ENCODE measurements around the gene NT5DC1. TPM values are rescaled to one million over a fixed set of nuclear protein-coding genes. Genes with fewer than 3 reads are reported as not detected.

NT5DC1 gene
- polyA plus RNA-seq, 1 donor from 2014 or later: 1.3 TPM

- H4K20me1 ChIP-seq (ENCODE audit: insufficient read depth): no peaks in the 10 kb centered on the region
- H3K9me2 ChIP-seq (ENCODE audit: insufficient read depth, low read length): no peaks in the 10 kb centered on the region
- H3K27me3 ChIP-seq (ENCODE audit: insufficient read depth, low read depth, low read length): no peaks in the 10 kb centered on the region
- no peak overlapping the region for H3K4me3 ChIP-seq (ENCODE audit: low read length)
- no peaks in the 10 kb centered on the region for H3F3A ChIP-seq (ENCODE audit: insufficient read depth, low read length, poor library complexity, severe bottlenecking)
- no peak overlapping the region for H2AFZ ChIP-seq (ENCODE audit: low read depth, low read length)
- no peaks in the 10 kb centered on the region for H3K36me3 ChIP-seq (ENCODE audit: insufficient read depth, low read length)
- H3K9ac ChIP-seq (ENCODE audit: low read length): no peak overlapping the region
- H3K79me2 ChIP-seq (replicated peaks; ENCODE audit: insufficient read depth, low read length): no peaks in the 10 kb centered on the region
- TF ChIP-seq EZH2 (IDR thresholded peaks at IDR 0.05; ENCODE audit: borderline replicate concordance, insufficient read depth, low read length, poor library complexity, severe bottlenecking): no peak
- no peak for TF ChIP-seq REST (IDR thresholded peaks at IDR 0.05; ENCODE audit: borderline replicate concordance)
- TF ChIP-seq CTCF (IDR thresholded peaks at IDR 0.05; ENCODE audit: poor library complexity, severe bottlenecking): no peak
- TF ChIP-seq SMC3 (conservative IDR thresholded peaks at IDR 0.05; ENCODE audit: poor library complexity): no peak
- TF ChIP-seq TAF1 (IDR thresholded peaks at IDR 0.05; ENCODE audit: low read depth): no peak
- TF ChIP-seq MXI1 (conservative IDR thresholded peaks at IDR 0.05; ENCODE audit: poor library complexity, severe bottlenecking): no peak
- TF ChIP-seq EP300 (conservative IDR thresholded peaks at IDR 0.05; ENCODE audit: poor library complexity, severe bottlenecking): no peak
- no peak for TF ChIP-seq POLR2AphosphoS5 (IDR thresholded peaks at IDR 0.05)
- no peak for TF ChIP-seq RAD21 (conservative IDR thresholded peaks at IDR 0.05)
- H3K27ac ChIP-seq (ENCODE audit: low read length): no peak overlapping the region
- H3K4me2 ChIP-seq (ENCODE audit: low read length): no peak overlapping the region
- no peaks in the 10 kb centered on the region for H3K9me3 ChIP-seq (ENCODE audit: low read length)
Measured at GRCh38 chr6:116214681-116215080, 114.0 kb downstream of the NT5DC1 start.

- no peak overlapping the region for H3K4me3 ChIP-seq (ENCODE audit: low read length)
- no peak overlapping the region for H2AFZ ChIP-seq (ENCODE audit: low read depth, low read length)
- no peaks in the 10 kb centered on the region for H3K27me3 ChIP-seq (ENCODE audit: insufficient read depth, low read depth, low read length)
- H3K36me3 ChIP-seq (ENCODE audit: insufficient read depth, low read length): no peaks in the 10 kb centered on the region
- TF ChIP-seq REST (IDR thresholded peaks at IDR 0.05; ENCODE audit: borderline replicate concordance): no peak
- TF ChIP-seq CTCF (IDR thresholded peaks at IDR 0.05; ENCODE audit: poor library complexity, severe bottlenecking): no peak
- TF ChIP-seq RAD21 (conservative IDR thresholded peaks at IDR 0.05): no peak
- no peak for TF ChIP-seq EZH2 (IDR thresholded peaks at IDR 0.05; ENCODE audit: borderline replicate concordance, insufficient read depth, low read length, poor library complexity, severe bottlenecking)
- no peak for TF ChIP-seq TAF1 (IDR thresholded peaks at IDR 0.05; ENCODE audit: low read depth)
- TF ChIP-seq SMC3 (conservative IDR thresholded peaks at IDR 0.05; ENCODE audit: poor library complexity): no peak
- TF ChIP-seq EP300 (conservative IDR thresholded peaks at IDR 0.05; ENCODE audit: poor library complexity, severe bottlenecking): no peak
- no peak for TF ChIP-seq POLR2AphosphoS5 (IDR thresholded peaks at IDR 0.05)
- no peak for TF ChIP-seq MXI1 (conservative IDR thresholded peaks at IDR 0.05; ENCODE audit: poor library complexity, severe bottlenecking)
- no peaks in the 10 kb centered on the region for H4K20me1 ChIP-seq (ENCODE audit: insufficient read depth)
- no peak overlapping the region for H3K27ac ChIP-seq (ENCODE audit: low read length)
- no peak overlapping the region for H3K4me2 ChIP-seq (ENCODE audit: low read length)
- H3F3A ChIP-seq (ENCODE audit: insufficient read depth, low read length, poor library complexity, severe bottlenecking): no peaks in the 10 kb centered on the region
- H3K9me3 ChIP-seq (ENCODE audit: low read length): no peaks in the 10 kb centered on the region
- H3K9me2 ChIP-seq (ENCODE audit: insufficient read depth, low read length): no peaks in the 10 kb centered on the region
- H3K9ac ChIP-seq (ENCODE audit: low read length): no peak overlapping the region
- no peaks in the 10 kb centered on the region for H3K79me2 ChIP-seq (replicated peaks; ENCODE audit: insufficient read depth, low read length)
Measured at GRCh38 chr6:116215414-116215813, 114.8 kb downstream of the NT5DC1 start.
